Measurements from ENCODE around the gene SUPT3H.

SUPT3H gene

GRCh38 chr6:45421709-45422502 lies 44.2 kb upstream of the SUPT3H start:
- no peak for DNase-seq (ENCODE audit: low read depth)
- TF ChIP-seq CTCF (IDR thresholded peaks at IDR 0.05; ENCODE audit: insufficient read depth, low read depth, low read length, missing control alignments) = no peak
- peak overlapping the region; percentile 42 for H3K4me3 ChIP-seq (ENCODE audit: low read depth, low read length)

GRCh38 chr6:45420909-45421708 lies 43.4 kb upstream of the SUPT3H start:
- no peak for TF ChIP-seq CTCF (IDR thresholded peaks at IDR 0.05; ENCODE audit: insufficient read depth, low read depth, low read length, missing control alignments)
- peak overlapping the region; percentile 42 for H3K4me3 ChIP-seq (ENCODE audit: low read depth, low read length)
- no peak for DNase-seq (ENCODE audit: low read depth)

- no peak for TF ChIP-seq CTCF (IDR thresholded peaks at IDR 0.05; ENCODE audit: insufficient read depth, low read depth, low read length, missing control alignments)
- DNase-seq (ENCODE audit: low read depth) = no peak
Observed at GRCh38 chr6:45420083-45420908, 42.6 kb upstream of the SUPT3H start.

GRCh38 chr6:45419571-45420082 lies 41.9 kb upstream of the SUPT3H start:
- no peak overlapping the region for H3K4me3 ChIP-seq (ENCODE audit: low read depth, low read length)
- TF ChIP-seq CTCF (IDR thresholded peaks at IDR 0.05; ENCODE audit: insufficient read depth, low read depth, low read length, missing control alignments) = no peak
- DNase-seq (ENCODE audit: low read depth) = peak; percentile 45

More at GRCh38 chr6:45420083-45420908, 42.6 kb upstream of the SUPT3H start:
- no peak overlapping the region for H3K4me3 ChIP-seq (ENCODE audit: low read depth, low read length)

- no peak for DNase-seq (ENCODE audit: low read depth)
- no peak for TF ChIP-seq CTCF (IDR thresholded peaks at IDR 0.05; ENCODE audit: insufficient read depth, low read depth, low read length, missing control alignments)
- no peak overlapping the region for H3K4me3 ChIP-seq (ENCODE audit: low read depth, low read length)
Observed at GRCh38 chr6:45417436-45417835, 39.7 kb upstream of the SUPT3H start.

- no peak for TF ChIP-seq CTCF (IDR thresholded peaks at IDR 0.05; ENCODE audit: insufficient read depth, low read depth, low read length, missing control alignments)
- DNase-seq (ENCODE audit: low read depth) = no peak
- H3K4me3 ChIP-seq (ENCODE audit: low read depth, low read length) = no peak overlapping the region
Observed at GRCh38 chr6:45416700-45417099, 39.0 kb upstream of the SUPT3H start.
